Retina (tissue), 1 donor: ENCODE measurements around the gene ANK2.
A peak's percentile ranks its signal among the peaks of the same experiment; 100 is the strongest.
"Not testable (repeated sequence)": the region's sequence is repeated elsewhere in the genome, so short reads cannot be mapped to it uniquely, and the experiment has no call there.

Source experiments
- DNase-seq: peaks from one replicate; pipeline ENCODE4 v3.0.0-alpha.2; 2016

Gene ANK2

GRCh38 chr4:113221990-113222389 is 172.5 kb downstream of the ANK2 start:
- DNase-seq, result no peak

DNA sequence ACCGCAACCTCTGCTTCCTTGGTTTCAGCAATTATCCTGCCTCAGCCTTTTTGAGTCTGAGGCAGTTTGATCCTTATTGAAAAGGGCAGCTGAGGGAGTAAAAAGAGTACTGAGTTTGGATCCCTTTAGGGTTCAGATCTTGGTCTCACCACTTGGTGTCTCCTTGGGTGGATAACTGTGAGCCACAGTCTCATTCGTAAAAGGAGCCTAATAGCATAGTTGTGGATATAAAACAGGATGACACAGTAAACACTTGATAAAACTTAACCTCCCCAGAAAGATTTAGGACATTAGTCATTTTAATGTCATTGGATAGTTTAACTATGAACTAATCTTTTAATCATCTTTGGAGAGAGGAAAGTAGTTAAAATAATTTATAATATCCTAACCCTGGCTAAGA is 173.0 kb downstream of the ANK2 start:
- no peak for DNase-seq

- DNase-seq, result no peak
Measured at GRCh38 chr4:113223001-113223400, 173.5 kb downstream of the ANK2 start.

- DNase-seq, result no peak
Measured at GRCh38 chr4:113232194-113232593, 182.7 kb downstream of the ANK2 start.

GRCh38 chr4:113236916-113237315 is 187.5 kb downstream of the ANK2 start:
- no peak for DNase-seq

DNA sequence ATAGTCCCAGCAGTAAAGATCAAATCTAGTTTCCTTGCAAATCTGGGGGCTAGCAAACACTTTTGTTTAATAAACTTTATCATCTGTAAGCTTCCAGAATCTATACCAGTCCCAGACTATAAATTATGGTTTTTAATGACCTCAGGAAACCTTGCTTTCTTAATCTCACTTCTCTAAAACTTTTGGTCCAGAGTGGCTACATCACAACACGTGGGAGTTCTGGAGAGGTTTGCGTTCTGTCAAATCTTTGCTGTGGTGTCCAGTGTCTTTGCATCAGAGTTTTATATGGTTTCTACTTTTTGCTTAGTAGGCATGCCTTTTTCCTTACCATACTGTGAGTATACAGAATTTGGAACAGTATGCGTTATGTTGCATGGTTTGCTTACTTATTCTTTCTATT is 193.9 kb downstream of the ANK2 start:
- no peak for DNase-seq

DNA sequence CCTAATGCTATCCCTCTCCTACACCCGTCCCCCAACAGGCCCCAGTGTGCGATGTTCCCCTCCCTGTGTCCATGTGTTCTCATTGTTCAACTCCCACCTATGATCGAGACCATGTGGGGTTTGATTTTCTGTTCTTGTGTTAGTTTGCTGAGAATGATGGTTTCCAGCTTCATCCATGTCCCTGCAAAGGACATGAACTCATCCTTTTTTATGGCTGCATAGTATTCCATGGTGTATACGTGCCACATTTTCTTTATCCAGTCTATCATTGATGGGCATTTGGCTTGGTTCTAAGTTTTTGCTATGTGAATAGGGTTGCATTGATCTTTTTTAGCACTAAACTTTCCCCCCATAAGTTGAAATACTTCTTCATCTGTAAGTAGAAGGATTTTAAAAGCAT is 195.3 kb downstream of the ANK2 start:
- not testable (repeated sequence) for DNase-seq

- no peak for DNase-seq
Measured at GRCh38 chr4:113248320-113248719, 198.9 kb downstream of the ANK2 start.

GRCh38 chr4:113255628-113256027 is 206.2 kb downstream of the ANK2 start:
- no peak for DNase-seq

DNA sequence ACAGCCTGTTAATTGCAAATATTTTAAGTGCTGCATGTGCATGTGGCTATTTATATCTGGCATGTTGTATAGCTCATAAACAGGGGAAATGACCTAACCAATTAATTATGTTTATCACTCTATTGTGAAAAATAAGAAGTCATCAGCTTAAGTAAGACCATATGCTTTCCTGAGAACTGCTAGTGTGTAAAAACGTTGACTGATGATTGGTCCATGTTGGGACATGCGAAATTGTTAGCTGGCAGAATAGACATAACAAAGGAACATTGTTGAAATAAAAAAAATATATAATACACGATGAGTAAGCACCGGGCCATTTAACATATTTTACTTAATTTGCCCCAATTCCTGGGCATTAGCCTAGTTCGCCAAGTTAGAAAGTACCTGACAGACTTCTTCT is 207.5 kb downstream of the ANK2 start:
- no peak for DNase-seq

- DNase-seq, result no peak
Measured at GRCh38 chr4:113260688-113261087, 211.2 kb downstream of the ANK2 start.

DNA sequence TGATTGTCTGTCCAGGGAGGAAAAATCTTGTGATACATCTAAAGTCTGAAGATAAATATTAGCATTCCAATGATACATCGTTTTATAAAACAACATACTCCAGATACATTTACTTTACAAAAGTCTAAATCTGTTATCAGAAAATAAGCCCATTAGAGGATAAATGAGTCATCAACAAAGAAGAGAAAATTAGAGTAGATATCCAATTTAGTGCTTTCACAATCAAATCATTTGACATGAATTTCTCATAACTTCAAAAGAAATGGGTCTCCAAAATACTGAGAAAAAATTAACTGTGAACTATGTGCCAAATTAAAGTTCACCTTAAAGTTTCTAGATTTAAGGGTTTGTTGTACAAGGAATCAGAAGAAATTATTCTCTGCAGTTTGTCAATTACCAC is 213.8 kb downstream of the ANK2 start:
- no peak for DNase-seq

- DNase-seq, result no peak
Measured at GRCh38 chr4:113270520-113271319, 221.3 kb downstream of the ANK2 start.

DNA sequence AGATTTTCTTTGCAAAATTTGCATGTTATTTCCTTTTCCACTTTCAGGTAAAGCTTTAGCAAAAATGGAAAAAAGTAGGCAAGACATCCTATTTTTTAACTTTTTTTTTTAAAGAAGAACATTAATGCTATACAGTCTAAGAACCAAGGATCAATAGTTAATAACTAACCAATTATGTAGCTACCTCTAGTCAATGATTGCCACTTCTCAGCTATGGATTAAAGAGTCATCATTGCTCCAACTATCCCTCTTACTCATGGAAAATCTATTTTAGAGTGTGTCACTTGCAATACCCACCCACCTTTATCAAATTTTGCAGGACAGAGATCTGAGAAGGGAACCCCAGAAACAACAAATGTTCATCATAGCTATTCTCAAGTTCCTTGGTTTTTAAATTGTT is 223.1 kb downstream of the ANK2 start:
- no peak for DNase-seq

GRCh38 chr4:113273721-113274220 is 224.3 kb downstream of the ANK2 start:
- DNase-seq, result no peak

DNA sequence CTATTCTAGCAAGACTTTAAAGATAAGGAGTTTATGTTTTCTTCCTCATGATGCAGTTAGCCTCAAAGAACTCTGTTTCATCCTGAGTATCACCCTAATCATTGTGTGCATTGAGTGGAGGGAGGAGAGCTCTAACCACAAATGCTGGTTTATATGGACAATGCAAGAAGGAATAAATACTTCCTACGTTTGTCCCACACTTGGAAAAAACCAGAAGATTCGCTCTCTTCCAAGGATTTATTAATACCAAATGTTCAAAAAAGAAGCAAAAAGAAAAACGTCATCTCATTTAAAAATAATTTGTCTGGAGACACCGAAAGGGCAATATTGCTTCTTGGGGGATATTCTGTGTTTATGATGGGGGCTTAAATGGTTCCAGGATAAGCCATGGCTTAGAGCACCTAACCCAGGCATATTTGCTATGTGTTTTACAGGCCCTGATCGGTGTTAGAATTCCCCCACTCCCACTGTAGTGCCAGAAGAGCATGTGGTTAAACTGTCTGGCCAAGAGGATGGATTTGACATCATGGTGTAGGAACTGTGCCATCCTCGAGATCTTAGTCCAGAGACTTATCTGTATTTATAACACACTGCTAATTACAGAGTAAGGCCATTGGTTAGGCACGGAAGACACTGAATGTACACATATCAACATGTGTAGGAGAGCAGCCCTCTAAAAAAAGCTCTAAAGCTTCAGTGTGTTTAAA is 227.2 kb downstream of the ANK2 start:
- no peak for DNase-seq

DNA sequence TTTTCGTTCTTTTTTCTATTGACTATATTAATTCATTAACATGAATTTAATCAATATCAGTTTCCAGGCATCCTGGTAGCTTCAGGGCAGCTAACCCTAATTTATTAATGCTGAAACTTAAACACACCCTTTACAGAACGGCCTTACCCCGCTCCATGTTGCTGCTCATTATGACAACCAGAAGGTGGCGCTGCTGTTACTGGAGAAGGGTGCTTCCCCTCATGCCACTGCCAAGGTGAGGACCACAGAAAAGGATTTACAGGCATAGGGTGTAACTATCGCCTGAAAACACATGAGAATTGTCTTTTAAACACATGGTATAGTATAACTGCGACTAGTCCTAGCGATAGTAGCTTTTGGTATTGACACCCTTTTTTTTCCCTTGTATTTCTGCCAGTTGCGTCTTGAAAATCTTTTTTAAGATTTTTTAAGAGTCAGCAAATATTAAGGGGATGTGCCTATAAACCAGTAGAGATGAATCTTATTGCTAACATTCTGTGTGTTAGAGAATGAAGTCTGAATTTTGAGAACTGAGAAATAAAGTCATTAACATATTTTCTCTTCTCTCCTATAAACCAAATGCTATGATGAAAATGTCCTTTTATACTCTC is 229.0 kb downstream of the ANK2 start:
- DNase-seq, result peak; percentile 61

GRCh38 chr4:113285501-113285900 is 236.0 kb downstream of the ANK2 start:
- no peak for DNase-seq

DNA sequence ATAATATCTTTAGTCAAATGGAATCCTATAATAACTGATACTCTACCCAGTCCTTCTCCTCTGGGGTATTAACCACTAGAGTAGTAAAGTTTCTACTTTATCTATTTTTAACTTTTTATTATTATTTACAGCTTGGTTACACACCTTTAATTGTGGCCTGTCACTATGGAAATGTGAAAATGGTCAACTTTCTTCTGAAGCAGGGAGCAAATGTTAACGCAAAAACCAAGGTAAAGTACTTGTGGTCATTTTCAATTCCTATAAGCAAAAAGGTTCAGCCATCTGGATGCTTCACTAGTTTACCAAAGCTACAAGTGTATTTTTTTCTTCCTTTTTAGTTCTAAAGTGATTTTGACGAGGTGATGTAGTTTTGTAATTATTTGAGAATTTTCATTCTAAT is 238.8 kb downstream of the ANK2 start:
- no peak for DNase-seq

- peak; percentile 73 for DNase-seq
Measured at GRCh38 chr4:113288696-113289095, 239.2 kb downstream of the ANK2 start.

DNA sequence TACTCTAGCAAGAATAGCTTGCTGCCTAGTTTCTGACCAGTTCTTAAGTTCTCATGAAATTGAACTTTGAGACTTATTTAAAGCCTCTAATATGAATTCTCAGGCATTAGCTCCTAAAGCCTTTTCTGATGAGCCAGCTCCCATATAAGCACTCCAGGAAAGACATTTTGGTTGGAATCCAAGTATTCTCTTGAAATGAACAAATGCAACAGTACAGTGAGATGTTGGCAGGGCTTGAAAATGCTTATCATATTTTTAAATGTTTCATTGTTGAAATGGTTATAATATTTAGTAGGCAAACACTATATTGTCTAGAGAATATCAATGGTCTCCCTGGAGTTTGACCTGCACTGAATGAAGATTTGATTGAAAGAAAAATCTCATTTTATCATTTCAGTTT is 240.3 kb downstream of the ANK2 start:
- no peak for DNase-seq

DNA sequence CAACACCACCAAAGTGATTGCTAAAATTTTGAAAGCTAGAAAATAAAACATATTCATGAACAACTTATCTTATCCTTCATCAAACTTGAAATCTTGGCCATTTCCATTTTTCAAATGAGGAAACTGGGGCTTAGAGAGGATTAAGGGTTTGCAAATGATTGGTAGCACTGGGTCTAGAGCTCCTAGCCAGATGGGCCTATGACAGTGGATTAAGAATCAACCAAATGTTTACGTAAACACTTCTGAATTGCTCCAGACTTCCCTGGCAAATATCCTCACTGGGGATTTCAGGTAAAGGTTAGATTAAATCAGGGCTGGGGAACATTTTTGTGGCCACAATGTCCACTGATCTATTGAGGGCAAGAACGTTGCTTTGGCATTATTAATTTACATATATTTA is 241.2 kb downstream of the ANK2 start:
- DNase-seq, result no peak

- peak; percentile 82 for DNase-seq
Measured at GRCh38 chr4:113292371-113293042, 243.1 kb downstream of the ANK2 start.
